Uterus (tissue), 2 donors: ENCODE results near the gene KDM6B.

ENCODE experiments used
- CTCF ChIP-seq, 4 experiments: fragments of 200-600 bp in 2 of 4; fragments of 450-650 bp in 2 of 4; sonication (generic) in 2 of 4; IDR thresholded peaks; one replicate each; pipeline ENCODE4 v1.5.1; 2016 to 2019; ENCODE audit warnings: antibody characterized with exemption in 4 of 4, mild to moderate bottlenecking in 2 of 4, moderate library complexity in 1 of 4
- POLR2A ChIP-seq, 2 donors: fragments of 450-650 bp; IDR thresholded peaks; one replicate each; pipeline ENCODE4 v1.6.1; 2016; ENCODE audit warnings: antibody characterized with exemption in 2 of 2, mild to moderate bottlenecking in 1 of 2, moderate library complexity in 1 of 2

GRCh38 chr17:7837408-7838088, 3.5 kb downstream of the KDM6B start:
- TF ChIP-seq CTCF (IDR thresholded peaks at IDR 0.05) = no peak
- TF ChIP-seq POLR2A (IDR thresholded peaks at IDR 0.05) = no peak
